Activated CD8-positive, alpha-beta T cell treated with anti-CD3 and anti-CD28 coated beads for 36 hours (primary cell): ENCODE data around the gene COL13A1. TPM values are rescaled to one million over a fixed set of nuclear protein-coding genes. Genes with fewer than 3 reads are reported as not detected.
A peak's percentile ranks its signal among the peaks of the same experiment; 100 is the strongest.

ENCODE experiments used
- ATAC-seq: fragments of 200-7000 bp; cut with Tn5 transposase; one replicate; pipeline ENCODE4 v1.10.0; 2021; ENCODE audit warnings: mild to moderate bottlenecking, moderate library complexity
- CTCF ChIA-PET: fragments of 350-600 bp; sonication (Branson Sonifier 250); formaldehyde crosslinking; loops from one replicate; lab custom pipeline; 2021; ENCODE audit warnings: antibody characterized with exemption; lab: Charles Lee
- POLR2A ChIA-PET: fragments of 350-600 bp; sonication (Branson Sonifier 250); formaldehyde crosslinking; loops from one replicate; lab custom pipeline; 2021; ENCODE audit warnings: antibody characterized with exemption; lab: Charles Lee
- DNase-seq: peaks from one replicate; pipeline ENCODE4 v3.0.0-alpha.2; 2020
- H3K27ac Mint-ChIP-seq: one replicate; pipeline ENCODE4 v1.8.0; 2021; ENCODE audit warnings: mild to moderate bottlenecking, mixed read lengths
- H3K27me3 Mint-ChIP-seq: one replicate; pipeline ENCODE4 v1.8.0; 2021; ENCODE audit warnings: mixed read lengths
- H3K36me3 Mint-ChIP-seq: one replicate; pipeline ENCODE4 v1.8.0; 2021; ENCODE audit warnings: low read depth, mixed read lengths
- H3K4me1 Mint-ChIP-seq: one replicate; pipeline ENCODE4 v1.8.0; 2021; ENCODE audit warnings: low read depth, mixed read lengths
- H3K4me3 Mint-ChIP-seq: one replicate; pipeline ENCODE4 v1.8.0; 2021; ENCODE audit warnings: mild to moderate bottlenecking, moderate library complexity, mixed read lengths
- H3K9me3 Mint-ChIP-seq: one replicate; pipeline ENCODE4 v1.8.0; 2021; ENCODE audit warnings: mixed read lengths
- intact Hi-C: fragments of 100-400 bp; cut with micrococcal nuclease; formaldehyde crosslinking; loops from one replicate; pipeline ENCODE4 v1.10.0; 2022
- total RNA-seq, 2 experiments: library from RNA; stranded (reverse); gene quantifications; one replicate each; pipeline ENCODE4 v1.2.3, GENCODE V29; 2021
- TF ChIP-seq, protein P1 (sequence below): fragments of 200-600 bp; IDR thresholded peaks from one replicate; pipeline ENCODE4 v1.8.0; 2022; ENCODE audit warnings: antibody characterized with exemption, mild to moderate bottlenecking

COL13A1 gene
- total RNA-seq, 2 experiments from 2014 or later: not detected

DNA sequence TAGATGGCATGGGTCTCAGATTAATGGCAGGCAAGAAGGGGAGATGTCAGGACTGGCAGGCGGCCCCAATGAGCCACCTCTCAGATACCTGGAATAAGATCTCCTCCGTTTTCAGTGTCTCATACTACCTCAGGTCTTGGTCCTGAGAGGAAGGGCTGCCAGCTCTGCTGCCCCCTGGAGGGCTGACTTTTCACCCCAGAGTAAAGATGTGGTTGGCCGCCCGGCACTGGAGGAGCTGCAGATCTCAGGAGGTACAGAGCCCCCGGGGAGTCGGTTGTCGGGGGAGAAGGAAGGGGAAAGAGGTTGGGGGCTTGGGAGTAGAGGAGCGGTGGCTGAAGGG is 642 bp upstream of the COL13A1 start:
- Mint-ChIP-seq H3K9me3 (peaks cover 7% of the 10 kb centered on the region), H3K36me3 (no peaks in the 10 kb centered on the region), H3K4me1 (peaks cover 8% of the 10 kb centered on the region), H3K4me3 (no peak overlapping the region), H3K27ac (no peak overlapping the region), H3K27me3 (peaks cover 50% of the 10 kb centered on the region)
- TF ChIP-seq, protein P1, sequence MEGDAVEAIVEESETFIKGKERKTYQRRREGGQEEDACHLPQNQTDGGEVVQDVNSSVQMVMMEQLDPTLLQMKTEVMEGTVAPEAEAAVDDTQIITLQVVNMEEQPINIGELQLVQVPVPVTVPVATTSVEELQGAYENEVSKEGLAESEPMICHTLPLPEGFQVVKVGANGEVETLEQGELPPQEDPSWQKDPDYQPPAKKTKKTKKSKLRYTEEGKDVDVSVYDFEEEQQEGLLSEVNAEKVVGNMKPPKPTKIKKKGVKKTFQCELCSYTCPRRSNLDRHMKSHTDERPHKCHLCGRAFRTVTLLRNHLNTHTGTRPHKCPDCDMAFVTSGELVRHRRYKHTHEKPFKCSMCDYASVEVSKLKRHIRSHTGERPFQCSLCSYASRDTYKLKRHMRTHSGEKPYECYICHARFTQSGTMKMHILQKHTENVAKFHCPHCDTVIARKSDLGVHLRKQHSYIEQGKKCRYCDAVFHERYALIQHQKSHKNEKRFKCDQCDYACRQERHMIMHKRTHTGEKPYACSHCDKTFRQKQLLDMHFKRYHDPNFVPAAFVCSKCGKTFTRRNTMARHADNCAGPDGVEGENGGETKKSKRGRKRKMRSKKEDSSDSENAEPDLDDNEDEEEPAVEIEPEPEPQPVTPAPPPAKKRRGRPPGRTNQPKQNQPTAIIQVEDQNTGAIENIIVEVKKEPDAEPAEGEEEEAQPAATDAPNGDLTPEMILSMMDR: peak; percentile 35
- ChIA-PET CTCF (interaction anchor here (1.0 to 2.9 kb wide), 9 partner anchors 8 to 157 kb away, joined by 3 to 19 read pairs (median 4); no protein-coding TSS in a partner anchor), POLR2A (no interaction called here)
- ATAC-seq (peak; percentile 78), DNase-seq (peak; percentile 74)
- intact Hi-C loops: no loop called here

DNA sequence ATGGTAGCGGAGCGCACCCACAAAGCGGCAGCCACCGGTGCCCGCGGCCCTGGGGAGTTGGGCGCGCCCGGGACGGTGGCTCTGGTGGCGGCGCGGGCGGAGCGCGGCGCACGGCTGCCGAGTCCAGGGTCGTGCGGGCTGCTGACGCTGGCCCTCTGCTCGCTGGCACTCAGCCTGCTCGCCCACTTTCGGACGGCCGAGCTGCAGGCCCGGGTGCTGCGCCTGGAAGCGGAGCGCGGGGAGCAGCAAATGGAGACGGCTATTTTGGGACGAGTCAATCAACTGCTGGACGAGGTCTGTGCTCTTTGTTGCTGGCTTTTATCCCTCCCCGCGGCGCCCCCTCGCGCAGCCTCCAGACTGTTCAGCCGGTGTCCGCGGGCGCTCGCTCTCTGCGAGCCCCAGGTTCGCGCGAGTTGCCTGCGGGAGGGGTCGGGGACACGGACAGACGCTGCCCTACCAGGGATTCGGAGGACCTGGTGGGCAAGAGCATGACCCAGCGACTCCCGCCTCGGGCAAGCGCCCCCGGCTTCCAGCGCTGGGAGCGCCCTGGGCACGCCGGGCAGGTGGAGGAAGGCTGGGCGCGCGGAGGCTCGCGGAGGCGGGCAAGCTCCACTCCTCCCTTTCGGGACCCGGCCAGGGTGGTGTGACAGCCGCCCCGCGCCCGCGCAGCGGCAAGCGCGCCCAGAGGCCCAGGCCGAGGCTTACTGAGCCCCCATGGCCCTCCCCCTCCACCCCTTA is 887 bp downstream of the COL13A1 start:
- POLR2A ChIA-PET: interaction anchor here (0.5 kb wide), 1 partner anchor 1319 kb away, joined by 4 read pairs; no protein-coding TSS in a partner anchor
- TF ChIP-seq, protein P1: no peak
- Mint-ChIP-seq H3K4me3 (no peak overlapping the region), H3K9me3 (no peaks in the 10 kb centered on the region), H3K27me3 (peaks cover 40% of the 10 kb centered on the region), H3K36me3 (no peaks in the 10 kb centered on the region), H3K27ac (no peak overlapping the region), H3K4me1 (peaks cover 8% of the 10 kb centered on the region)
- intact Hi-C loops: no loop called here
- CTCF ChIA-PET: interaction anchor here (1.1 to 1.4 kb wide), 2 partner anchors 12 to 34 kb away, joined by 3 read pairs; no protein-coding TSS in a partner anchor
- no peak for ATAC-seq
- peak; percentile 5 for DNase-seq

DNA sequence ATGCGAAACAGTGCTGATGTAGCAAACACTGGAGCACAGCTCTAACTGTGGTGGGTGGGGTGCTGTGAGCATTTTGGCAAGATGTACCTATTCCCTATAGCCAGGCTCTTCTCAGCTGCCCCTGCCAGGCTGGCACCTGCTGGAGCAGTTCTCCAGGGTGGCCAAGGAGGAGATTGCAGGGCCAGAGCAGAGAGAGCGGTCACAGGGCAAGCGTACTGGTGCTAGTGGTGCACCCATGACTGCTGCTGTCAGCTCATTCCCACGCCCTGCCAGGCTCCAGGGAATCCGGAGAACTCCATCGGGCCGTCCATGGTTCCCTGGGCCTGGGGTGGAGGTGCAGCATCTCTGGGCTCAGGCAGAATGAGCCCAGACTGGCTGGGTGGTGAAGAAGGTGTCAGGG is 2.1 kb downstream of the COL13A1 start:
- Mint-ChIP-seq H3K27me3 (peaks cover 35% of the 10 kb centered on the region), H3K4me1 (peaks cover 5% of the 10 kb centered on the region), H3K27ac (no peak overlapping the region), H3K4me3 (no peak overlapping the region), H3K36me3 (no peaks in the 10 kb centered on the region), H3K9me3 (no peaks in the 10 kb centered on the region)
- DNase-seq (no peak), ATAC-seq (no peak)
- TF ChIP-seq, protein P1: no peak
- intact Hi-C loops: no loop called here
- ChIA-PET POLR2A (no interaction called here), CTCF (interaction anchor here (1.1 to 1.4 kb wide), 3 partner anchors 11 to 111 kb away, joined by 3 to 4 read pairs (median 3); no protein-coding TSS in a partner anchor)

DNA sequence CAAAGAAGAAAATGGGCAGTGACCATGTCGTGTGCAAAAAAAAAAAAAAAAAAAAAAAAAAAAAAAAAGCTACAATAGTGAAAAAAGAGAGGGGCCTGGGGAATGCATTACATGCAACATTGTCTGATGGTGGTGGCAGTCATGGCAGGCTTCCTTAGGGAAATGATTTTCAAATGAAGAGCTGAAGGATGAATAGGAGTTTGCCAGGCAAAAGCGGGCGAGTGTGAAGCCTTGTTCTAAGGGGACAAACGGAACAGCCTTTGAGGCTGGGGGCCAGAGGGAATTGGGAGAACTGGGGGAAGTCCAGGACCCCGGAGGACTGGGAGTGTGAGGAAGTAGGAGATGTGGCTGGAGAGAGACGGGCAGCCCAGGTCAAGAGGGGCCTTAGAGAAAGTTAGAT is 3.1 kb downstream of the COL13A1 start:
- ChIA-PET POLR2A (no interaction called here), CTCF (interaction anchor here (0.8 kb wide), 1 partner anchor 109 kb away, joined by 3 read pairs; no protein-coding TSS in a partner anchor)
- intact Hi-C loops: no loop called here
- Mint-ChIP-seq H3K4me1 (peaks cover 4% of the 10 kb centered on the region), H3K36me3 (no peaks in the 10 kb centered on the region), H3K9me3 (no peaks in the 10 kb centered on the region), H3K4me3 (no peak overlapping the region), H3K27me3 (peaks cover 31% of the 10 kb centered on the region), H3K27ac (no peak overlapping the region)
- TF ChIP-seq, protein P1: no peak
- ATAC-seq (no peak), DNase-seq (no peak)

DNA sequence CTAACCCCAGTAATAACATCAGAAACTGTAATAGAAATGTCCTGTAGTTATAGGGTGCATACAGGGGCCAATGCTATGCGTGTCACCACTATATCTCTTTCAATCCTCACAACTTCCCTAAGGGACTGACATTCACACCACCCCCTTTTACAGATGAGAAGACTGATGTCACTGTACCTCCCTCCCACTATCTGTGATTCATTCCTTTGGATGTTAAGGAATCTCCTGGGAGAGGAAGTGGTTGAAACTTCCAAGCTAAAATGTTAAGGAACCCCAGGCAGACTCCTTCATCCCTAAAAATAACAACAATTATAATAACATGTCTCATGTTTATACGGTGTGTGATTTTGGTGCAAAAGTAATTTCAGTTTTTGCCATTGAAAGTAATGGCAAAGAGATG is 5.4 kb downstream of the COL13A1 start:
- DNase-seq (no peak), ATAC-seq (no peak)
- Mint-ChIP-seq H3K36me3 (no peaks in the 10 kb centered on the region), H3K9me3 (no peaks in the 10 kb centered on the region), H3K4me3 (no peak overlapping the region), H3K27ac (no peak overlapping the region), H3K27me3 (peaks cover 14% of the 10 kb centered on the region), H3K4me1 (no peaks in the 10 kb centered on the region)
- TF ChIP-seq, protein P1: no peak
- intact Hi-C loops: no loop called here
- ChIA-PET CTCF (interaction anchor here (1.4 to 1.9 kb wide), 2 partner anchors 17 to 107 kb away, joined by 3 to 4 read pairs; no protein-coding TSS in a partner anchor), POLR2A (no interaction called here)
